HG02870 (cell line): ENCODE data around the gene HNF1A.
"Not testable (repeated sequence)": the region's sequence is repeated elsewhere in the genome, so short reads cannot be mapped to it uniquely, and the experiment has no call there.

Experiments
- ATAC-seq: cut with Tn5 transposase; IDR thresholded peaks from one replicate; pipeline ENCODE4 v1.9.1; 2021; ENCODE audit warnings: mild to moderate bottlenecking, moderate library complexity; ENCODE audit not compliant: unreplicated experiment

Gene HNF1A

GRCh38 chr12:120978296-120979219 is at the start of gene HNF1A:
HNF1A (plus strand) TSS chr12:120978543; CDS start chr12:120978769, 226 bp downstream.
- no peak for ATAC-seq

GRCh38 chr12:120928864-120929652 is 49.3 kb upstream of the HNF1A start:
- ATAC-seq = no peak

GRCh38 chr12:120930032-120930431 is 48.3 kb upstream of the HNF1A start:
- ATAC-seq = no peak

- ATAC-seq = no peak
Measured at GRCh38 chr12:120932058-120932457, 46.3 kb upstream of the HNF1A start.

- no peak for ATAC-seq
Measured at GRCh38 chr12:120932956-120933526, 45.3 kb upstream of the HNF1A start.

GRCh38 chr12:120933786-120934185 is 44.6 kb upstream of the HNF1A start:
- ATAC-seq = no peak

GRCh38 chr12:120936197-120936596 is 42.1 kb upstream of the HNF1A start:
- no peak for ATAC-seq

GRCh38 chr12:120938496-120938895 is 39.8 kb upstream of the HNF1A start:
- no peak for ATAC-seq

GRCh38 chr12:120939523-120939922 is 38.8 kb upstream of the HNF1A start:
- ATAC-seq = no peak

GRCh38 chr12:120940006-120940405 is 38.3 kb upstream of the HNF1A start:
- no peak for ATAC-seq

- ATAC-seq = no peak
Measured at GRCh38 chr12:120940799-120941198, 37.5 kb upstream of the HNF1A start.

GRCh38 chr12:120941412-120941811 is 36.9 kb upstream of the HNF1A start:
- ATAC-seq = no peak

- ATAC-seq = no peak
Measured at GRCh38 chr12:120941846-120942405, 36.4 kb upstream of the HNF1A start.

GRCh38 chr12:120943482-120943881 is 34.9 kb upstream of the HNF1A start:
- no peak for ATAC-seq

GRCh38 chr12:120944645-120945217 is 33.6 kb upstream of the HNF1A start:
- no peak for ATAC-seq

GRCh38 chr12:120945516-120945915 is 32.8 kb upstream of the HNF1A start:
- not testable (repeated sequence) for ATAC-seq

- ATAC-seq = not testable (repeated sequence)
Measured at GRCh38 chr12:120950260-120950799, 28.0 kb upstream of the HNF1A start.

GRCh38 chr12:120950807-120951206 is 27.5 kb upstream of the HNF1A start:
- no peak for ATAC-seq

GRCh38 chr12:120955232-120955631 is 23.1 kb upstream of the HNF1A start:
- no peak for ATAC-seq

GRCh38 chr12:120956579-120957300 is 21.6 kb upstream of the HNF1A start:
- ATAC-seq = no peak
